Measurements from ENCODE around the gene MYRIP. TPM values are rescaled to one million over a fixed set of nuclear protein-coding genes. Genes with fewer than 3 reads are reported as not detected.

The MYRIP gene
- total RNA-seq, 2 donors from 2014 or later = 4.2 to 7.1 TPM

GRCh38 chr3:40191850-40192448 lies 382.5 kb downstream of the MYRIP start:
- no peak for DNase-seq (ENCODE audit: low spot score)
- no peaks in the 10 kb centered on the region for H3K27me3 ChIP-seq
- no peak overlapping the region for H3K27ac ChIP-seq
- no peak overlapping the region for H3K4me3 ChIP-seq
- peaks cover 0 to 25% of the 10 kb centered on the region in 2 donors for H3K4me1 ChIP-seq
- H3K9me3 ChIP-seq = no peaks in the 10 kb centered on the region
- TF ChIP-seq CTCF (IDR thresholded peaks at IDR 0.05) = peak; percentile 93 to 96
- no peaks in the 10 kb centered on the region for H3K36me3 ChIP-seq

- H3K27me3 ChIP-seq = no peaks in the 10 kb centered on the region
- DNase-seq (ENCODE audit: low spot score) = no peak
- no peak overlapping the region for H3K27ac ChIP-seq
- H3K4me3 ChIP-seq = no peak overlapping the region
- H3K36me3 ChIP-seq = no peaks in the 10 kb centered on the region
- TF ChIP-seq CTCF (IDR thresholded peaks at IDR 0.05) = no peak
- H3K9me3 ChIP-seq = no peaks in the 10 kb centered on the region
- H3K4me1 ChIP-seq = peaks cover 0 to 20% of the 10 kb centered on the region in 2 donors
Observed at GRCh38 chr3:40192628-40193027, 383.2 kb downstream of the MYRIP start.

GRCh38 chr3:40196966-40197365 lies 387.6 kb downstream of the MYRIP start:
- Histone ChIP-seq H3K36me3 (no peaks in the 10 kb centered on the region), H3K4me1 (no peaks in the 10 kb centered on the region), H3K9me3 (no peaks in the 10 kb centered on the region), H3K27me3 (no peaks in the 10 kb centered on the region), H3K27ac (no peak overlapping the region), H3K4me3 (no peak overlapping the region)
- no peak for DNase-seq (ENCODE audit: low spot score)
- TF ChIP-seq CTCF (IDR thresholded peaks at IDR 0.05) = no peak

- TF ChIP-seq CTCF (IDR thresholded peaks at IDR 0.05) = no peak
- no peak for DNase-seq (ENCODE audit: low spot score)
- Histone ChIP-seq H3K27me3 (no peaks in the 10 kb centered on the region), H3K4me3 (no peak overlapping the region), H3K4me1 (no peaks in the 10 kb centered on the region), H3K9me3 (no peaks in the 10 kb centered on the region), H3K27ac (no peak overlapping the region), H3K36me3 (no peaks in the 10 kb centered on the region)
Observed at GRCh38 chr3:40200692-40201316, 391.4 kb downstream of the MYRIP start.

GRCh38 chr3:40201770-40202169 lies 392.4 kb downstream of the MYRIP start:
- H3K27me3 ChIP-seq = no peaks in the 10 kb centered on the region
- H3K36me3 ChIP-seq = no peaks in the 10 kb centered on the region
- H3K9me3 ChIP-seq = no peaks in the 10 kb centered on the region
- H3K27ac ChIP-seq = no peak overlapping the region
- no peak for TF ChIP-seq CTCF (IDR thresholded peaks at IDR 0.05)
- DNase-seq (ENCODE audit: low spot score) = no peak
- no peak overlapping the region for H3K4me3 ChIP-seq
- no peaks in the 10 kb centered on the region for H3K4me1 ChIP-seq

GRCh38 chr3:40206522-40206921 lies 397.1 kb downstream of the MYRIP start:
- H3K9me3 ChIP-seq = no peaks in the 10 kb centered on the region
- no peak overlapping the region for H3K4me3 ChIP-seq
- no peaks in the 10 kb centered on the region for H3K36me3 ChIP-seq
- no peak for TF ChIP-seq CTCF (IDR thresholded peaks at IDR 0.05)
- DNase-seq (ENCODE audit: low spot score) = no peak
- H3K27me3 ChIP-seq = no peaks in the 10 kb centered on the region
- H3K4me1 ChIP-seq = no peaks in the 10 kb centered on the region
- H3K27ac ChIP-seq = no peak overlapping the region

Data from right atrium auricular region (tissue), 2 donors.